GM19043 (cell line): ENCODE measurements around the gene G6PD.

Experiments
- ATAC-seq: cut with Tn5 transposase; IDR thresholded peaks from one replicate; pipeline ENCODE4 v1.9.1; 2021; ENCODE audit warnings: low read depth; ENCODE audit not compliant: unreplicated experiment

The G6PD gene

DNA sequence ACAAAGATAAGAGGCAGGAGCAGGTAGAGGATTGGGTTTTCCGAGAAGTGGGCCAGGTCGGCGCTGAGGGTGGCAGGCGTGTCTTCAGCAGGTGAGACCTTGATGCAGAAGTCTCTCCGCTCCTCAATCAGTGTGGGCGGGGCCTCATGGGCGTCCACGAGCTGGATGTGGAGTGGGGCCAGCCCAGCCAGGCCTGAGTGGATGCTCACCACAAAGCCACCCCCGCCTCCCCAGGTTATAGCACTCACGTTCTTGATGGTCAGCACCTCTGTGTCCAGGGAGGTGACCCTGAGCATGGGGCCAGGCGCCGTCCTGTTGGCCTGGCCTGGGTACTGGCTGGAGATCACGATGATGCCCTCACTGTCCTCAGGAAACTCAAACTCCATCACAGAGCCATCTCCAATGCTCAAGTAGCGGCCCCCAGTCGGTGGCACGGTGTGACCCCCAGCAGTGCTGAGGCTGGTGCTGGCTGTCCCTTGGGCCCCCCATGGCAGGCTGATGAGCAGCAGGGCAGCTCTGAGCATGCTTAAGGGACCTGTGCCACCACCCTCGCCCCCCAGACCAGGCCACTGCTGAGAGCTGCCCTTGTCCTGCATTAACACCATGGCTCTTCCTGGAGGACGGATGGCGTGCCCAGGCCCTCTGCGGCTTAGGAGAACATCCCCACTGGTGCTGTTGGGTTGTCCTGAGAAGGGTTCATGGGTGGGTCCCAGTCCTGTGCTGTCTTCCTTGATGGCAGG is 58.1 kb downstream of the G6PD start:
- ATAC-seq, result no peak

DNA sequence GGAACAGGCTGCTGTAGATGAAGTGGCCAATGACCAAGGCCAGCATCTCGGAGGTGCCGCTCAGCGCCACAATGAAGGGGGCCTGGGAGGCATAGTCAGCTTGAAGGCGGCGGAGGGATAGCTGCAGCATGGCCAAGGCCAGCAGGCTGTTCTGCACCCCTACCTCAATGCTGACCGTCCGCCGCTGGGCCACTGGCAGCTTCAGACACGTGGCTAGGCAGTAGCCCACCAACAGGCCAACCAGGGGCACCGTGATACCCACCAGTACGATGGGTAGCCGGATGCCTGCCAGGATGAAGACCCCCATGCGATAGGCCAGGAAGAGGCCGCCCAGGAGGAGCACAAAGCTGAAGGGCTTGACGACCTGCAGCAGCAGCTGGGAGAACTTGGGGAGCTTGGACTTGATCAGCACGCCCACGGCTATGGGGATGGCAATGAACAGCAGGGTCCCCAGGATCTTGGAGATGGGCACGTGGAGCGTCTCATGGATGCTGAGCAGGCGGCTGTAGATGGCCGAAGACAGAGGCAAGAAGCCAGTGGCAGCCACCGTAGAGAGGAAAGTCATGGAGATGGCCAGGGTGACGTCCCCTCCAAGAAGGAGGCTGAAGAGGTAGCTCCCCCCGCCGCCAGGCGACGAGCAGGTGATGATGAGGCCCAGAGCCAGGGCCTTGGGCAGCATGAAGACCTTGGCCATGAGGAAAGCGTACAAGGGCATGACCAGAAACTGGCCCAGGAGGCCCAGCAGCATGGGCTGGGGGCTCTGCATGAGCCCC is 58.9 kb downstream of the G6PD start:
- no peak for ATAC-seq

DNA sequence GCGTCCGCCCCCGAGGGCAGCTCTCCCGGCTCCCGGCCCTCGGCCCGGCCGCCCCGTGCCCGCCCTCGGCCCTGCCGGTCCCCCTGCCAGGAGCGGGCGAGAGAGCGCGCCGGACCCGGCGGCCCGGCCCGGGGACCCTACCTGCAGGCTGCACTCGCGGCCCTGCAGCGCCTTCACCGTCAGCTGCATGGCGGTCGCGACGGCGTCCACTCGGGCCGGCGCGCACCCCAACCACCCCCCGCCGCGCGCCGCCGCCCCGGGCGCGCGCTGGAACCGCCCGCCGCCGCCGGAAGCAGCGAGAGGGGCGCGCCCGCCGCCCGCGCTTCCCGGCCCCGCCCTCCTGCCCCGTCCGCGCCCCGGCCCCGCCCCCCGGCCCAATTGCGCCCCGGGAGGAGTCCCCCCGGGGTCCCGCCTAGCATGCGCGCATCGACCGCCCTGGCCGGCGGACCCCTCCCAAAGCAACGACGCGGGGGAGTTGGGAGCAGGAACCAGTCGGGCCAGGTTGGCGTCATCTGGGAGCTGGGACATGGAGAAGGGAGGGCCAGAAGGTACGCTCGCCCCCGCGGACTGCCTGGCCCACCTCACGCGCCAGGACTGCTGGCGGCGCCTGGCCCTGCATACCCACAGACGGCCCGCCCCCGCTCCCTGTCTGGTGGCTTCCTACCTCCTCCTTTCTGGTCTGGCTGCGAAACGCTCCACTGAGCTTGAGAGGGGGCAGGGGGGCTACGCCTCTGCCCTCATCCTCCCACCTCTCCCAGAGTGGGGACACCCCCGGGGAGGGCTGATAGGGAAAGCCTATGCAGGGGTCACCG is 60.0 kb downstream of the G6PD start, which contains the start of gene UBL4A:
Gene UBL4A (minus strand): TSS at position 220 of the 812 bp plus-strand sequence. CDS start 31 bp downstream, at position 189.
- ATAC-seq, result no peak

DNA sequence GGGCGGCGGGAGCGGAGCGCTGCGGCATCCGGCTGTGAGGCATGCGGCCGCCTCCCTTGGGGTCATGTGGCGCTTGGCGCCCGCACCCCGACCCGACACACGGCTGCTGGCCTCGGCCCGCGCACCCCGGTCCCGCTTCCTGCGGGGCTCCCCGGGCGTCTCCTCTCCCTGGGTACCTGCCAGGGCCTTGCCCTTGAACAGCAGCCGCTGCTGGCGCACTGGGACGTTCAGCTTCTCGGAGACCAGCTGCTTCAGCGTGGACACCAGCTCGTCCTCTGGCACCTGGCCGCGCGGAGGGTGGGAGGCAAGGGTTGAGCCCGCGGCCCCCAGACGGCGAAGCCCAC is 60.6 kb downstream of the G6PD start:
- no peak for ATAC-seq

DNA sequence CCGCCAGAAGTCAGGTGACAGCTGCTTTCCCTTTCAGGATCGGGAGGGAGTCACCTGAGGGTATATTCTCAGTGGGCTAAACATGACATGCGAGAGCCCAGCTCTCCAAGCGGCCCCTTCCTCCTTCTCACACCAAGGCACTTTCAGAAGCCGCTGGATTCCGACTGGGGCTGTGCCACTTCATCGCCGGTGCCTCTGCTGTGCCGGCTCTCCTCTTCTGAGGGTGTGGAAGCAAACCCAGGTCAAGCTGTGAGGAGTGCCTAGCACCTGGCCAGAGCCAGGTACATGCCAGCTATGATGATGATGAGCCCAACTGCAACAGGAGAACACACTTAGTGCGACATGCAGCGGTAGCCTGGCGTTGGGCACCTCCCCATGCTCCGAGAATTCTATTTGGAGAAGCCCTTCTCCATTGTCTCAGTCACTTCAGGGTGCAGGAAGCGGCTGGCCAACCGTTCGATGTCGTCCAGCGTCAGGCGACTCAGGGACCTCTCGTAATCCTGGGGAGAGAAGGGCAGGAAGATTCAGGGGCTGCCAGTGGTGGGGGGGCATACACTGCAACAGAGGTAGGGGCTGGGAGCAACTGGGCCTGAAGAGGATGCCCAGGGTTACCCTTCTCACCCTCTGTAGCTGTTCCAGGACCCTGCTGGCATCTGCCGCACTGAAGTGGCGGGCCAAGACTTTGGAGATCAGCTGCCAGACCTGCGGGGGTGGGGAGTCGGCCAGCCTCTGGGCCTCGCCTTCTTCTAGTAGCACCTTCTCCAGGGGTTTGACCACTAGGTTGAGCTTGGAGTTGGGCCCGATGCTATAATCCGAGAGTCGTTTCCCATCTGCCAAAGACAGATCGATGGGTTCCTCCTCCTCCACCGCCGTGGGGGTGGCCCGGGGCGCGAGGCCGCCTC is 61.2 kb downstream of the G6PD start:
- no peak for ATAC-seq

DNA sequence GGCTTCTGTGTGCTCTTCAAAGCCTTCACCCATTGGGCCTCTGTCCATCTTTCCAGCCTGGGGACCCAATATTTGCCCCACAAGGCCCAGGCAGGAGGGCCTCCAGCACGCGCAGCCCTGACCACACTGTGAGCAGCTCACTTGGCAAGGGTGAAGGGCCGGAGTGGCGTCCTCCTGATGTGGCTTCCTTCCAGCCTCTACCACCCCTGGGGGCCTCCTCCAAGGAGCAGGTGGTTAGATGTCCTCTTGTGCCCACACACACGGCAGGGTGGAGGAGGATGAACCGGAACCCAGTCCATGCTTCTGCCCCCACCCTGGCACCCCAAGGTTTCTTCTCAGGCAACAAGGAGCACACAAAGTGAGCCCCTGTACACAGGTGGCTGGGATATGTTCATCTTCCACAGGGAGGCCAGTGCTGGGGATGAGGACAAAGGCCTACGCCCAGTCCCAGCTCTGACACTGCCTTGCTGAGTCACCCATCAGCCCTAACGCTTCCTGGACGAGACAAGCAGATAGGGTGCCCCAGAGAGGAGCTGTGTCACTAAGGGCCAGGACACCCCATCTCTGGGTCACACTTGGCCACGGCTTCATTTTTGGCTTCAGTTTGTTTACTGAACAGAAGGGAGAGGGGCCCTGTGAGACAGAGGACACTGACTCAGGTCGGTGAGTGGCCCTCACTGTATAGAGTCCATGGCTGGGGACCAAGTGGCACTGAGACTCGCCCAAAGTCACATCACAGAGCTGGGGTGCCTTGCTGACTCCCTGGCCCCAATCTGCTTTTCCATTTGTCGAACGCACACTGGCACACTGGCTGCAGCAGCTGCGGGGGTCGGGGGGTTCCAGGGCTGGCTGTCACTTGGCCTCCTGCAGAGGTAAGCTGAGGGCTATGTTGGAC is 62.1 kb downstream of the G6PD start:
- ATAC-seq, result no peak

DNA sequence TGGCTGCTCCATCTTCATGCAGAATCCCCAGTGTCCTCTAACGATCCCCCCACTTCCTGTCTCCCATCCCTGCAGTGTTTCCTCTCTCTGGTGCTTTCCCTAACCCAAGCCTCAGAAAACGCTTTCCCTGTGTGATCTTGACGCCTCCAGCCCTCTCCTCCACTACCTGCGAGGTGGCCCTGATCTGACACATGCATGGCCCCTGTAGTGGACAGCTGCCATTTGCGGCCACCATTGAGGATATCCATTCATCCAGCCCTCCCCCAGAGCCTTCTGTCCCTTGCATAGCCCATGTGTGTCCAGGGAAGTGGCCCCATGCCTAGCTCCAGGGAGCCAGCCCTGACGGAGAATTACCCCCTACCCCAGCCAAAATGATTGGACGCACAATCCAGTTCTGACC is 63.3 kb downstream of the G6PD start:
- no peak for ATAC-seq

DNA sequence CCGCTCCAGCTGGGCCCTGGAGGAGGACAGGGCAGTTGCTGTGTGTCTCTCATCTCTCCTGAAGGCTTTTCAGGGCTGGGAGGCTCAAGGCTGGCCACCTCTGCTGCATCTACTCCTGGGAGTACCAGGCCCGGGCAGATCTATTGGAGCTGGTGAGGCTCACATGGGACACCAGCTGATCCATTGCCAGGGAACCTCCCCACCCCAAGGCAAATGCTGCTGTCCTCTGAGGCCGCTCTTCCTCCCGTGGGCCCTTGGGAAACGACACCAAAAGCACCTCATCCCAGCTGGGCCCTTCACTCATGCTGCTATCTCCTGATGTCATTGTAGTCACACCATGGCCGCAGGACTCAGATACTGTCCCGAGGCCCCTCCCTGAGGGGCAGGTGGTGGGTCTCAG is 63.9 kb downstream of the G6PD start:
- ATAC-seq, result no peak

DNA sequence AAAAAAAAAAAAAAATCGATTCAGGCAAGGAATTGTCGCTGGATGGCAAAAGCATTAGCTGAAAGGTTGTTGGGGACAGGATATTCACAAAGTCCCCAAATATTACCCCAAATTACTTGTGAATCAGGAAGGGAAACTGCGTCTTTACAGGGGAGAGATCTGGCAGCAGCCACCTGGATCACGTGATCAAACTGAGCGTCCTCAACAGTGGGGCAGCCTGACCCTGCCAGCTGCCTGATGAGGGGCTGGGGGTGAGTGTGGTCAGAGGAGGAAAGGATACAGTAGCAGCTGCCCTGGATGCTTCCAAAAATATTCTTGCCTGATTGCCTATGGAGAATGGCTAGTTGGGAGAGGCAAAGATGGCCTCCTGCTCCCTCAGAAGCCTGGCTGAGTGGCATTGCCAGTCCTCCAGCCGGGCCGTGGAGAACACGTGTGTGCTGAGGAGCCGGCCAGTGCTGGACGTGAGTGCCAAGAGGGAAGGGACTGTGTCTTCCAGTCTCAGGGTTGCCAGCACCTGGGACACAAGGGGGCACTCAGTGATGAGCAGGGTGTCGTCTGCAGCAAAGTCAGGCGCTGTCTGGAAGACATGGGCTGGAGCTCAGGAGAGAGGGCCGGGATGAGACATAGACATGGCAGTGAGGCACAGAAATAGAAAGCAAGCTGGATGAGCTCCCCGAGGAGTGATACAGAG is 64.6 kb downstream of the G6PD start:
- ATAC-seq, result no peak
